Measurements from ENCODE around the gene LMLN.
"Not testable (repeated sequence)": the region's sequence is repeated elsewhere in the genome, so short reads cannot be mapped to it uniquely, and the experiment has no call there.

Gene LMLN

DNA sequence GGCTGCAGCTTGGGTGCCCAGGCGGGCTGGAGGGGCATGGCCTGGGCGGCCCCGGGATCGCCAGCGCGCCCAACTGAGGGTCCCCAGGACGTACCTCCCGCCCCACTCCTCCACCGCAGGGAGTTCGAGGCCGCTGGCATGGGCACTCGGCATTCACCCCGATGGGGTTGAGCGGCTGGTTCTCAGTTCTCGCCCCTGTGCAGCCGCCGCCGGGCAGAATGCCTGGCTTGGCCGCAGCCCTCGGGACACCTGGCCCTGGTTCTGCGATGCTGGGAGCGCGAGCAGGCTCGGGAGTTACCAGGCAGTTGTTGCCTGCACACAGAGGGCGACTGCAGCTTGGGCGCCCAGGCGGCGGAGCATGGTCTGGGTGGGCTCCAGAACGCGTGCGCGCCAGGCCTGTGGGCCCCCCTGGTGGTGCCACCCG lies 121.4 kb downstream of the LMLN start:
- no peak for DNase-seq

DNA sequence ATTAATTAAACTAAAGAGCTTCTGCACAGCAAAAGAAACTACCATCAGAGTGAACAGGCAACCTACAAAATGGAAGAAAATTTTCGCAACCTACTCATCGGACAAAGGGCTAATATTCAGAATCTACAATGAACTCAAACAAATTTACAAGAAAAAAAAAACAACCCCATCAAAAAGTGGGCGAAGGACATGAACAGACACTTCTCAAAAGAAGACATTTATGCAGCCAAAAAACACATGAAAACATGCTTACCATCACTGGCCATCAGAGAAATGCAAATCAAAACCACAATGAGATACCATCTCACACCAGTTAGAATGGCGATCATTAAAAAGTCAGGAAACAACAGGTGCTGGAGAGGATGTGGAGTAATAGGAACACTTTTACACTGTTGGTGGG lies 122.2 kb downstream of the LMLN start:
- not testable (repeated sequence) for DNase-seq

GRCh38 chr3:198088421-198088955 lies 128.5 kb downstream of the LMLN start:
- no peak for DNase-seq

DNA sequence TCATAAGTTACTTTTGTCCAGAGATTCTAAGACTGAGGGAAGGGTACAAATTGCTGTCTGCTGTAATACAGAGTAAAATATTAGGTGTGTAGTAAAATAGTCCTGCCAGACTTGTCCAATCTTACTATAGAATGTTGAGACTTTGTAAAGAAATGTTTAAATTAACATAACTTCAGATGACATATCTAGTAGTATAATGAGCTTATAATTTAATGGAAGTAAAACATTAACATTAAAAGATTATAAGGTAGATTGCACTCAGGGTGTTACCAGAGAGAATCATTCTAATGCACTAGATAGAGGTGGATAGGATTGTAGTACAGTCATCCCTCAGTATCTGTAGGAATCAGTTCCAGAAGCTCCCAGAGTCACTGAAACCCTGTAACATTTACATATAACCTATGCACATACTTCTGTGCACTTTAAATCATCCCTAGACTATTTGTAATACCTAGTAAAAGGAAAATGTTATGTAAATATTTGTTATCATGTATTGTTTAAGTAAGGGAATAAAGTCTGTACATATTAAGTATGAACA lies 130.8 kb downstream of the LMLN start:
- no peak for DNase-seq

GRCh38 chr3:198092276-198092675 lies 132.3 kb downstream of the LMLN start:
- DNase-seq = no peak

DNA sequence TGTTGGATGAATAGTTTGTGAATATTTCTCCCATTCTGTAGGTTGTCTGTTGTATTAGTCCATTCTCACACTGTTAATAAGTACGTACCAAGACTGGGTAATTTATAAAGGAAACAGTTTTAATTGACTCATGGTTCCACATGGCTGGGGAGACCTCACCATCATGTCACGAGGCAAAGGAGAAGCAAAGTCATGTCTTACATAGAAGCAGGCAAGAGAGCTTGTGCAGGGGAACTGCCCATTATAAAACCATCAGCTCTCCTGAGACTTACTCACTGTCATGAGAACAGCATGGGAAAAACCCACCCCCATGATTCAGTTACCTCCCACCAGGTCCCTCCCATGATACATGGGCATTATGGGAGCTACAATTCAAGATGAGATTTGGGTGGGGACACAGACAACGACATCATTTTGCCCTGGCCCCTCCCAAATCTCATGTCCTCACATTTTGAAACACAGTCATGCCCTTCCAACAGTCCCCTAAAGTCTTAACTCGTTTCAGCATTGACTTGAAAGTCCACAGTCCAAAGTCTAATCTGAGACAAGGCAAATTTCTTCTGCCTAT lies 133.2 kb downstream of the LMLN start:
- DNase-seq = no peak

Measured in activated CD4-positive, CD25-positive, alpha-beta regulatory T cell treated with anti-CD3 and anti-CD28 coated beads, Interleukin-2, amount 50 U/mL, for 72 hours (primary cell).